ENCODE data around the gene CPXM1. TPM values are rescaled to one million over a fixed set of nuclear protein-coding genes. Genes with fewer than 3 reads are reported as not detected.

CPXM1 gene
- total and polyA plus RNA-seq, 2 experiments from 2014 or later, result 98.5 to 129 TPM

DNA sequence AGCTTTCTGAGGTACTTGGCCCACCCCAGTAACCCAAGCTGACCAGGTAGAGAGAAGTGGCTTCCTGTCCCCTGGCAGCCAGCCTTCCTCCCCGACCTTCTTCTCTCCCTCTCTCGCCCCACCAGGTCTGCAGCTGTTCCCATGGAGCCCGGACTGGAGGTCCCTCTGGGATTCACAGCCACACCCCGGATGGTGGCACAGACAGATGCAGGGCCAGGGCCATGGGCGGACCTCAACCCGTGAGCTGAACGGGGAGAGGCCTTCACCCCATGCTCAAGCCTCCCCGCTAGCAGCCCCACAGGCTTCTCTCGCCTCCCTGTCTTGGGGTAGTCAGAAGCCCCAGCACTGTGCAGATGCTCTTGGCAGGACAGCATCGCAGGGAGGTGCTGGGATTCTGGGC lies 41.3 kb downstream of the CPXM1 start:
- TF ChIP-seq, protein P1, sequence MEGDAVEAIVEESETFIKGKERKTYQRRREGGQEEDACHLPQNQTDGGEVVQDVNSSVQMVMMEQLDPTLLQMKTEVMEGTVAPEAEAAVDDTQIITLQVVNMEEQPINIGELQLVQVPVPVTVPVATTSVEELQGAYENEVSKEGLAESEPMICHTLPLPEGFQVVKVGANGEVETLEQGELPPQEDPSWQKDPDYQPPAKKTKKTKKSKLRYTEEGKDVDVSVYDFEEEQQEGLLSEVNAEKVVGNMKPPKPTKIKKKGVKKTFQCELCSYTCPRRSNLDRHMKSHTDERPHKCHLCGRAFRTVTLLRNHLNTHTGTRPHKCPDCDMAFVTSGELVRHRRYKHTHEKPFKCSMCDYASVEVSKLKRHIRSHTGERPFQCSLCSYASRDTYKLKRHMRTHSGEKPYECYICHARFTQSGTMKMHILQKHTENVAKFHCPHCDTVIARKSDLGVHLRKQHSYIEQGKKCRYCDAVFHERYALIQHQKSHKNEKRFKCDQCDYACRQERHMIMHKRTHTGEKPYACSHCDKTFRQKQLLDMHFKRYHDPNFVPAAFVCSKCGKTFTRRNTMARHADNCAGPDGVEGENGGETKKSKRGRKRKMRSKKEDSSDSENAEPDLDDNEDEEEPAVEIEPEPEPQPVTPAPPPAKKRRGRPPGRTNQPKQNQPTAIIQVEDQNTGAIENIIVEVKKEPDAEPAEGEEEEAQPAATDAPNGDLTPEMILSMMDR (IDR thresholded peaks at IDR 0.05; ENCODE audit: low read depth, low read length), result no peak
- H3K4me1 ChIP-seq (ENCODE audit: low read depth), result no peaks in the 10 kb centered on the region

DNA sequence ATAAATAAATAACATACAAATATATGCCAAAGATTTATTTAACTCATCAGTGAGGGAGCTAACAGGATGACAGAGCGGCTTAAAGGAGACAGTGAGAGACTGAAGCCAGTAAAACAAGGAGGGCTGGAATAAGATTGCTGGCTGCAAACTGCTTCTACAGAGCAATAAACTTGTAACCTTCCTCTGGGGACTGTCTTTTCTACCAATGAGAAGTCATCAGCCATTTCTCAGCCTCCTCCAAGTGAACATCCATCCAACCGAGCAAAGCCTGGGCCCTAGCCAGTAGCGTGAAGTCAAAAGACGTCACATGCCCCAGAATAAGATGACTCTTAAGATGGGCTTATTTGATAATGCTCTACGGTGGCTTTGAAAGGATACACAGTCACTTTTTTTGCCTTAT lies 42.5 kb downstream of the CPXM1 start:
- Histone ChIP-seq H3K27me3 (peaks cover 24% of the 10 kb centered on the region), H3K36me3 (no peaks in the 10 kb centered on the region), H3K27ac (no peak overlapping the region), H3K9me3 (ENCODE audit: low read depth) (no peaks in the 10 kb centered on the region), H3K4me3 (no peak overlapping the region), H3K4me1 (ENCODE audit: low read depth) (no peaks in the 10 kb centered on the region)
- no peak for DNase-seq (ENCODE audit: low read depth in 1 of 2, low spot score in 1 of 2)
- TF ChIP-seq, protein P1 (IDR thresholded peaks at IDR 0.05; ENCODE audit: low read depth, low read length), result no peak

More for the DNA sequence above, 41.3 kb downstream of the CPXM1 start:
- H3K27me3 ChIP-seq, result peaks cover 12% of the 10 kb centered on the region
- no peak overlapping the region for H3K4me3 ChIP-seq
- no peaks in the 10 kb centered on the region for H3K36me3 ChIP-seq
- H3K9me3 ChIP-seq (ENCODE audit: low read depth), result no peaks in the 10 kb centered on the region
- H3K27ac ChIP-seq, result no peak overlapping the region
- no peak for DNase-seq (ENCODE audit: low read depth in 1 of 2, low spot score in 1 of 2)

DNA sequence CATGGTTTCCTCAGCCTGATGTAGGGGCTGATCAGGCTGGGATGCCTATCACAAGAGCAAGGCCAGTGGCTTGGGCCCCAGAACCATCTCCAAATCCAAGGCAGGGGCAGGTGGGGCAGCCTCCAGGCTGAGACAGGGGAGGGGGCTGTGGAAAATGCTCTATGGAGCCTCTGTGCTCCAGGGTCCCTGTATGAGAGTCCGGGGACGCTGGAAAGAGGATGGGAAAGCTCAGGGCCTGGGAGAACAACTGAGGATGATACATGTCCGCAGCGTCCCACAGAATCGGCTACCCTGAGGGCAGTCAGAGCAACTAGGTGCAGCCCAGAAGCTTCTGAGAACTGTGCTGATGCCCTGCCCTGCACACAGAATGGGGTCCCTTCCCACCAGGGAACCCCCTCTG lies 43.4 kb downstream of the CPXM1 start:
- DNase-seq (ENCODE audit: low read depth in 1 of 2, low spot score in 1 of 2), result no peak
- TF ChIP-seq, protein P1 (IDR thresholded peaks at IDR 0.05; ENCODE audit: low read depth, low read length), result no peak
- Histone ChIP-seq H3K4me3 (no peak overlapping the region), H3K36me3 (no peaks in the 10 kb centered on the region), H3K27me3 (peaks cover 34% of the 10 kb centered on the region), H3K27ac (no peak overlapping the region), H3K4me1 (ENCODE audit: low read depth) (no peaks in the 10 kb centered on the region), H3K9me3 (ENCODE audit: low read depth) (no peaks in the 10 kb centered on the region)

DNA sequence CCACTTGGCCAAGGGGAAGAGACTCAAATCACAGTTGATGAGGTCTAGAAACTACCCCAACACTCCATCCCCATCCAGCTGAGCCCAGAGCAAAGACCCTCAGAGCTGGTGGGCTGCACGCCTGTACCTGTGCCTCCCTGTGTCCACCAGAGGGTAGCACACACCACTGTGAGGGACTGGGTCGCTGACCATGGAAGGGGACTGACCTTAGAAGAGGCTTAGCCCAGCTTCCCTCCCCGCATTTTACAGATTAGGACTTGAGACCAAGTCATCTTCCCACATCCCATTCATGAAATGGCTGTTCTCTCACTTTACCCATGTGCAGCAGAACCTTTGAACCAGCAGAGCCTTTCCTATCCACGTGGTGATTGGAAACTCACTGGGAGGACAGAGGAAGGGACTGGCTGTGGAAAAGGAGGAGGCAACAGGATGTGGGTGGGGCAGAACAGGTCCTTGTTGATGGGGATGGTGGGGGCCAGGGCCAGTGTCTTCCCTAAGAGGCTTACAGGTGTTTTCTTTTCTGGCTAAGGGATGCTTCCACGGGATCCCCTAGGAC lies 44.3 kb downstream of the CPXM1 start:
- DNase-seq (ENCODE audit: low read depth in 1 of 2, low spot score in 1 of 2), result peak; percentile 63 to 80
- TF ChIP-seq, protein P1 (IDR thresholded peaks at IDR 0.05; ENCODE audit: low read depth, low read length), result peak; percentile 92
- Histone ChIP-seq H3K36me3 (no peaks in the 10 kb centered on the region), H3K27me3 (peaks cover 42% of the 10 kb centered on the region), H3K4me1 (ENCODE audit: low read depth) (no peaks in the 10 kb centered on the region), H3K4me3 (no peak overlapping the region), H3K27ac (no peak overlapping the region), H3K9me3 (ENCODE audit: low read depth) (no peaks in the 10 kb centered on the region)

DNA sequence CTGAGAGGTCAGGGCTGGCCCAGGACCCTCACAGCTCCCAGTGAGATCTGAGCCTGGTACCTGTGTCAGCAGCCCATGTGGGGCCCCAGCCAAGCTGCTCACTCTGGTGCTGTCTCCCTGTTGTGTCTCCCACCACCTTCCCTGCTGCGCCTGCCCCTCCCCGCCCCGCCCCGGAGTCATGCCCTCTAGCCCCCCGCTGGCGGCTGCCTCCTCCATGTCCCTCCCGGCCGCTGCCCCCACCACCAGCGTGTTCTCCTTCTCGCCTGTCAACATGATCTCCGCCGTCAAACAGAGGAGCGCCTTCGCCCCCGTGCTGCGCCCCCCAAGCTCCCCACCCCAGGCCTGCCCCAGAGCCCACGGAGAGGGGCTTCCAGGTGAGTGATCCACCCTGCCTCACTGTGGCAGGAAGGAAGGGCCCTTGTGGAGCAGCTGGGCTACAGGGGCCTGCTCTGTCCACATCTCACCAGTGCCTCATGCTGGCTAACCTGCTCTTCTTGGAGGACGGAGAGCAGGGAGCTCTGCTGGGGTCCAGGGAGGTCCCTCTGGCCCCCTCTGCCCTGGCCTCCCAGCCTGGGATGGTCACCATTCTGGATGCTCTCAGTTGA lies 44.9 kb downstream of the CPXM1 start:
- no peak overlapping the region for H3K4me3 ChIP-seq
- no peak for DNase-seq (ENCODE audit: low read depth in 1 of 2, low spot score in 1 of 2)
- no peaks in the 10 kb centered on the region for H3K9me3 ChIP-seq (ENCODE audit: low read depth)
- H3K27ac ChIP-seq, result no peak overlapping the region
- H3K27me3 ChIP-seq, result peaks cover 48% of the 10 kb centered on the region
- H3K4me1 ChIP-seq (ENCODE audit: low read depth), result no peaks in the 10 kb centered on the region
- no peaks in the 10 kb centered on the region for H3K36me3 ChIP-seq
- TF ChIP-seq, protein P1 (IDR thresholded peaks at IDR 0.05; ENCODE audit: low read depth, low read length), result no peak
